Medulla oblongata (tissue), 1 donor: ENCODE data around the gene TLE1.
"Not testable (repeated sequence)": the region's sequence is repeated elsewhere in the genome, so short reads cannot be mapped to it uniquely, and the experiment has no call there.

ENCODE experiments used
- DNase-seq: peaks from one replicate; pipeline ENCODE4 v3.0.0-alpha.2; 2015; ENCODE audit errors: extremely low spot score

TLE1 gene

GRCh38 chr9:81689343-81690175 is at the start of gene TLE1:
Gene TLE1, minus strand, starts transcription at chr9:81689547. Its CDS starts 1,307 bp downstream, at chr9:81688240.
- peak; percentile 99 for DNase-seq

- DNase-seq: peak; percentile 10
Observed at GRCh38 chr9:81737871-81738507, 48.6 kb upstream of the TLE1 start.

- DNase-seq: not testable (repeated sequence)
Observed at GRCh38 chr9:81730498-81730897, 41.2 kb upstream of the TLE1 start.

GRCh38 chr9:81729135-81729534 is 39.8 kb upstream of the TLE1 start:
- no peak for DNase-seq

GRCh38 chr9:81724242-81724889 is 35.0 kb upstream of the TLE1 start:
- DNase-seq: no peak

GRCh38 chr9:81722277-81722676 is 32.9 kb upstream of the TLE1 start:
- DNase-seq: no peak

GRCh38 chr9:81720450-81721086 is 31.2 kb upstream of the TLE1 start:
- DNase-seq: no peak

- no peak for DNase-seq
Observed at GRCh38 chr9:81719972-81720371, 30.6 kb upstream of the TLE1 start.

- no peak for DNase-seq
Observed at GRCh38 chr9:81718244-81718643, 28.9 kb upstream of the TLE1 start.

GRCh38 chr9:81717747-81718077 is 28.4 kb upstream of the TLE1 start:
- DNase-seq: no peak

- peak; percentile 69 for DNase-seq
Observed at GRCh38 chr9:81717061-81717746, 27.9 kb upstream of the TLE1 start.

GRCh38 chr9:81716409-81716808 is 27.1 kb upstream of the TLE1 start:
- DNase-seq: no peak

- no peak for DNase-seq
Observed at GRCh38 chr9:81705578-81705977, 16.2 kb upstream of the TLE1 start.

GRCh38 chr9:81694541-81694940 is 5.2 kb upstream of the TLE1 start:
- no peak for DNase-seq

GRCh38 chr9:81693671-81694378 is 4.5 kb upstream of the TLE1 start:
- no peak for DNase-seq

- peak; percentile 25 for DNase-seq
Observed at GRCh38 chr9:81690251-81690851, 1.0 kb upstream of the TLE1 start.

GRCh38 chr9:81689093-81689342 is 329 bp downstream of the TLE1 start:
- DNase-seq: not testable (repeated sequence)

GRCh38 chr9:81688262-81689092 is 870 bp downstream of the TLE1 start:
- not testable (repeated sequence) for DNase-seq

- peak; percentile 28 for DNase-seq
Observed at GRCh38 chr9:81687521-81688261, 1.7 kb downstream of the TLE1 start.
